ENCODE results near the gene LGSN.
"Not testable (repeated sequence)": the region's sequence is repeated elsewhere in the genome, so short reads cannot be mapped to it uniquely, and the experiment has no call there.

Gene LGSN

GRCh38 chr6:63230027-63230426 is 89.8 kb downstream of the LGSN start:
- not testable (repeated sequence) for DNase-seq

GRCh38 chr6:63227928-63228894 is 91.6 kb downstream of the LGSN start:
- not testable (repeated sequence) for DNase-seq

- DNase-seq, result not testable (repeated sequence)
These were observed 93.8 kb downstream of the LGSN start for GRCh38 chr6:63225987-63226386.
